ENCODE measurements around the gene MAP7. TPM values are rescaled to one million over a fixed set of nuclear protein-coding genes. Genes with fewer than 3 reads are reported as not detected.
"Not testable (repeated sequence)": the region's sequence is repeated elsewhere in the genome, so short reads cannot be mapped to it uniquely, and the experiment has no call there.

The MAP7 gene
- total and polyA plus RNA-seq, 2 experiments from 2014 or later = 0.76 to 0.79 TPM

- in situ Hi-C loops (cut with MboI) = no loop called here
Observed at GRCh38 chr6:136404627-136405419, 145.4 kb downstream of the MAP7 start.

GRCh38 chr6:136404007-136404406 is 146.2 kb downstream of the MAP7 start:
- no peaks in the 10 kb centered on the region for H3K36me3 ChIP-seq (ENCODE audit: low read depth)
- no peak for TF ChIP-seq EZH2phosphoT487 (IDR thresholded peaks at IDR 0.05; ENCODE audit: insufficient read depth, low read depth)
- TF ChIP-seq EZH2 (IDR thresholded peaks at IDR 0.05; ENCODE audit: insufficient read depth, poor library complexity, severe bottlenecking) = no peak
- H3K9me3 ChIP-seq (ENCODE audit: low read depth) = no peaks in the 10 kb centered on the region
- no peak for DNase-seq
- peaks cover 44% of the 10 kb centered on the region for H3K4me1 ChIP-seq (ENCODE audit: insufficient read depth)
- H3K4me2 ChIP-seq (ENCODE audit: unreplicated experiment) = peak overlapping the region; percentile 41
- H4K20me1 ChIP-seq (ENCODE audit: insufficient read depth) = no peaks in the 10 kb centered on the region
- H3K27ac ChIP-seq = peak overlapping the region; percentile 95
- H3F3A ChIP-seq (ENCODE audit: insufficient read depth) = peaks cover 41% of the 10 kb centered on the region
- in situ Hi-C loops (cut with MboI) = no loop called here
- no peaks in the 10 kb centered on the region for H3K27me3 ChIP-seq (replicated peaks; ENCODE audit: insufficient read depth)
- 65 to 69% methylated on average over 3 of the region's 3 CpGs for WGBS, 2 experiments (ENCODE audit: low coverage in 1 of 2, low lambda C conversion rate in 2 of 2, missing lambda C conversion rate in 2 of 2)
- H3K9ac ChIP-seq = peak overlapping the region; percentile 32; the same call in 1 of the 2 replicates
- H3K79me2 ChIP-seq (ENCODE audit: insufficient read depth) = no peaks in the 10 kb centered on the region
- no peak overlapping the region for H2AFZ ChIP-seq
- no peak overlapping the region for H3K4me3 ChIP-seq
- H3K9me2 ChIP-seq (ENCODE audit: insufficient read depth) = no peaks in the 10 kb centered on the region

More at GRCh38 chr6:136404627-136405419, 145.4 kb downstream of the MAP7 start:
- no peak overlapping the region for H3K27ac ChIP-seq
- no peaks in the 10 kb centered on the region for H4K20me1 ChIP-seq (ENCODE audit: insufficient read depth)
- DNase-seq = no peak
- no peaks in the 10 kb centered on the region for H3K79me2 ChIP-seq (ENCODE audit: insufficient read depth)
- H3K27me3 ChIP-seq (replicated peaks; ENCODE audit: insufficient read depth) = no peaks in the 10 kb centered on the region
- TF ChIP-seq EZH2phosphoT487 (IDR thresholded peaks at IDR 0.05; ENCODE audit: insufficient read depth, low read depth) = no peak
- TF ChIP-seq EZH2 (IDR thresholded peaks at IDR 0.05; ENCODE audit: insufficient read depth, poor library complexity, severe bottlenecking) = no peak
- H3K9ac ChIP-seq = no peak overlapping the region
- peaks cover 41% of the 10 kb centered on the region for H3F3A ChIP-seq (ENCODE audit: insufficient read depth)
- H3K4me3 ChIP-seq = no peak overlapping the region
- H3K9me3 ChIP-seq (ENCODE audit: low read depth) = no peaks in the 10 kb centered on the region
- H3K4me2 ChIP-seq (ENCODE audit: unreplicated experiment) = no peak overlapping the region
- no peaks in the 10 kb centered on the region for H3K36me3 ChIP-seq (ENCODE audit: low read depth)
- H2AFZ ChIP-seq = no peak overlapping the region
- H3K9me2 ChIP-seq (ENCODE audit: insufficient read depth) = no peaks in the 10 kb centered on the region
- H3K4me1 ChIP-seq (ENCODE audit: insufficient read depth) = peaks cover 44% of the 10 kb centered on the region
- 87 to 92% methylated on average over 6 of the region's 6 CpGs for WGBS, 2 experiments (ENCODE audit: low coverage in 1 of 2, low lambda C conversion rate in 2 of 2, missing lambda C conversion rate in 2 of 2)

GRCh38 chr6:136403110-136403980 is 146.9 kb downstream of the MAP7 start:
- Histone ChIP-seq H4K20me1 (ENCODE audit: insufficient read depth) (no peaks in the 10 kb centered on the region), H3K9ac (peak overlapping the region; percentile 71), H3F3A (ENCODE audit: insufficient read depth) (peaks cover 39% of the 10 kb centered on the region), H3K4me3 (peak overlapping the region; percentile 42), H3K9me3 (ENCODE audit: low read depth) (no peaks in the 10 kb centered on the region), H3K9me2 (ENCODE audit: insufficient read depth) (no peaks in the 10 kb centered on the region), H3K4me2 (ENCODE audit: unreplicated experiment) (peak overlapping the region; percentile 63), H3K79me2 (ENCODE audit: insufficient read depth) (no peaks in the 10 kb centered on the region), H3K4me1 (ENCODE audit: insufficient read depth) (peaks cover 39% of the 10 kb centered on the region), H3K27ac (peak overlapping the region; percentile 95), H3K36me3 (ENCODE audit: low read depth) (no peaks in the 10 kb centered on the region), H2AFZ (peak overlapping the region; percentile 52), H3K27me3 (replicated peaks; ENCODE audit: insufficient read depth) (no peaks in the 10 kb centered on the region)
- in situ Hi-C loops (cut with MboI) = no loop called here
- WGBS, 2 experiments (ENCODE audit: low coverage in 1 of 2, low lambda C conversion rate in 2 of 2, missing lambda C conversion rate in 2 of 2) = 2% methylated on average over 6 of the region's 6 CpGs
- TF ChIP-seq EZH2 (IDR thresholded peaks at IDR 0.05; ENCODE audit: insufficient read depth, poor library complexity, severe bottlenecking) = no peak
- TF ChIP-seq EZH2phosphoT487 (IDR thresholded peaks at IDR 0.05; ENCODE audit: insufficient read depth, low read depth) = no peak
- peak; percentile 96 for DNase-seq

- Histone ChIP-seq H3K79me2 (ENCODE audit: insufficient read depth) (no peaks in the 10 kb centered on the region), H3K36me3 (ENCODE audit: low read depth) (no peaks in the 10 kb centered on the region), H3F3A (ENCODE audit: insufficient read depth) (peaks cover 30% of the 10 kb centered on the region), H3K27ac (peak overlapping the region; percentile 95), H3K4me1 (ENCODE audit: insufficient read depth) (peaks cover 29% of the 10 kb centered on the region), H3K4me2 (ENCODE audit: unreplicated experiment) (peak overlapping the region; percentile 27), H3K4me3 (0 out of 2 replicates have a peak overlapping the region, but pooled peaks have one; percentile 1), H2AFZ (peak overlapping the region; percentile 63), H4K20me1 (ENCODE audit: insufficient read depth) (no peaks in the 10 kb centered on the region), H3K9me2 (ENCODE audit: insufficient read depth) (no peaks in the 10 kb centered on the region), H3K9me3 (ENCODE audit: low read depth) (no peaks in the 10 kb centered on the region), H3K27me3 (replicated peaks; ENCODE audit: insufficient read depth) (no peaks in the 10 kb centered on the region), H3K9ac (no peak overlapping the region)
- DNase-seq = peak; percentile 64
- TF ChIP-seq EZH2 (IDR thresholded peaks at IDR 0.05; ENCODE audit: insufficient read depth, poor library complexity, severe bottlenecking) = no peak
- TF ChIP-seq EZH2phosphoT487 (IDR thresholded peaks at IDR 0.05; ENCODE audit: insufficient read depth, low read depth) = no peak
- in situ Hi-C loops (cut with MboI) = no loop called here
- WGBS, 2 experiments (ENCODE audit: low coverage in 1 of 2, low lambda C conversion rate in 2 of 2, missing lambda C conversion rate in 2 of 2) = 11 to 21% methylated on average over 3 of the region's 3 CpGs
Observed at GRCh38 chr6:136401749-136402148, 148.5 kb downstream of the MAP7 start.

GRCh38 chr6:136401236-136401635 is 149.0 kb downstream of the MAP7 start:
- H3K4me2 ChIP-seq (ENCODE audit: unreplicated experiment); H4K20me1 ChIP-seq (ENCODE audit: insufficient read depth); H3K9ac ChIP-seq; in situ Hi-C loops (cut with MboI); H3K9me3 ChIP-seq (ENCODE audit: low read depth); H3K27me3 ChIP-seq (replicated peaks; ENCODE audit: insufficient read depth); H2AFZ ChIP-seq; H3K36me3 ChIP-seq (ENCODE audit: low read depth); DNase-seq; H3K4me3 ChIP-seq; H3K79me2 ChIP-seq (ENCODE audit: insufficient read depth); H3K9me2 ChIP-seq (ENCODE audit: insufficient read depth): not testable (repeated sequence)
- Histone ChIP-seq H3F3A (ENCODE audit: insufficient read depth) (peaks cover 30% of the 10 kb centered on the region), H3K27ac (peak overlapping the region; percentile 95; the same call in 1 of the 2 replicates), H3K4me1 (ENCODE audit: insufficient read depth) (peaks cover 29% of the 10 kb centered on the region)
- 97 to 98% methylated on average over 4 of the region's 4 CpGs for WGBS, 2 experiments (ENCODE audit: low coverage in 1 of 2, low lambda C conversion rate in 2 of 2, missing lambda C conversion rate in 2 of 2)

Data from GM23248 (cell line).